HepG2 (cell line): Measurements from ENCODE around the gene CMTM4. TPM values are rescaled to one million over a fixed set of nuclear protein-coding genes. Genes with fewer than 3 reads are reported as not detected.

Experiments
- AKNA ChIP-seq: sonication (generic); formaldehyde crosslinking; IDR thresholded peaks from 2 replicates; pipeline ENCODE4 v1.4.0; 2020; ENCODE audit warnings: missing genetic modification reagents, borderline replicate concordance
- BRF2 ChIP-seq: sonication (generic); formaldehyde crosslinking; IDR thresholded peaks from 2 replicates; pipeline ENCODE4 v1.8.1; 2022; ENCODE audit warnings: mild to moderate bottlenecking, missing genetic modification reagents
- ELF1 ChIP-seq: sonication (generic); formaldehyde crosslinking; IDR thresholded peaks from 2 replicates; pipeline ENCODE4 v1.4.0; 2020; ENCODE audit warnings: missing genetic modification reagents
- GLMP ChIP-seq: sonication (generic); formaldehyde crosslinking; IDR thresholded peaks from 2 replicates; pipeline ENCODE4 v1.9.0; 2021; ENCODE audit warnings: missing genetic modification reagents, mild to moderate bottlenecking, borderline replicate concordance
- KLF12 ChIP-seq: sonication (generic); formaldehyde crosslinking; IDR thresholded peaks from 2 replicates; pipeline ENCODE4 v1.4.0; 2020; ENCODE audit warnings: missing genetic modification reagents, borderline replicate concordance
- LRRFIP1 ChIP-seq: sonication (generic); formaldehyde crosslinking; conservative IDR thresholded peaks from 2 replicates; pipeline ENCODE4 v1.4.0; 2020; ENCODE audit warnings: missing genetic modification reagents
- POLR2AphosphoS2 ChIP-seq: IDR thresholded peaks from 2 replicates; pipeline ENCODE4 v1.6.1; 2011; ENCODE audit warnings: low read depth, low read length, improper control_type of control experiment
- TCF12 ChIP-seq, 2 experiments: fragments of 450-650 bp in 1 of 2; sonication (generic) in 1 of 2; formaldehyde crosslinking in 1 of 2; IDR thresholded peaks; 2 replicates each; pipeline versions ENCODE4 v1.6.1 to v1.8.0; 2017 to 2022; ENCODE audit warnings: antibody characterized with exemption in 1 of 2, mild to moderate bottlenecking in 1 of 2, missing genetic modification reagents in 1 of 2, moderate library complexity in 1 of 2
- ZIK1 ChIP-seq: sonication (generic); formaldehyde crosslinking; IDR thresholded peaks from 2 replicates; pipeline ENCODE4 v1.5.0; 2020; ENCODE audit warnings: mild to moderate bottlenecking, low read depth, missing genetic modification reagents, borderline replicate concordance
- ZNF512B ChIP-seq: sonication (generic); formaldehyde crosslinking; IDR thresholded peaks from 2 replicates; pipeline ENCODE4 v1.5.1; 2020; ENCODE audit warnings: missing genetic modification reagents, mild to moderate bottlenecking, borderline replicate concordance
- ZNF7 ChIP-seq: IDR thresholded peaks from 2 replicates; pipeline ENCODE4 v1.6.1; 2016; ENCODE audit warnings: missing biosample characterization, missing genetic modification reagents
- ZUFSP ChIP-seq: sonication (generic); formaldehyde crosslinking; IDR thresholded peaks from 2 replicates; pipeline ENCODE4 v1.9.0; 2021; ENCODE audit warnings: missing genetic modification reagents, mild to moderate bottlenecking, borderline replicate concordance
- polyA plus RNA-seq, 8 experiments: library from polyadenylated mRNA; depleted of rRNA in 3 of 8; stranded (reverse) in 7 of 8; unstranded in 1 of 8; fragments of >200 nt; fragmentation: Illumina TruSeq in 4 of 8; extraction: Trizol in 4 of 8; gene quantifications; 2 replicates each; pipeline versions ENCODE4 v1.2.1 to v1.2.3, GENCODE V29; 2011 to 2016; ENCODE audit warnings: low read depth in 4 of 8, missing spikeins in 1 of 8, mixed read lengths in 1 of 8; ENCODE audit not compliant: insufficient read depth in 1 of 8
- total RNA-seq, 5 experiments: library from RNA; depleted of rRNA; stranded (reverse); fragments of >200 nt; fragmentation: Illumina TruSeq; extraction: Trizol; gene quantifications; 2 replicates each; pipeline ENCODE4 v1.2.3, GENCODE V29; 2016; ENCODE audit warnings: low read depth in 1 of 5

The CMTM4 gene
- total and polyA plus RNA-seq, 2 of the 13 experiments (the other 11 are each of a cell fraction or from before 2014, with no cell fraction given) = 32.0 to 36.3 TPM

GRCh38 chr16:66695935-66696668 lies 441 bp downstream of the CMTM4 start (continued):
- TF ChIP-seq AKNA (CRISPR knock-in tag) (no peak), GLMP (no peak), KLF12 (CRISPR knock-in tag) (no peak), ZNF512B (CRISPR knock-in tag) (no peak), ZUFSP (no peak), TCF12 (IDR thresholded peaks at IDR 0.05) (no peak), TCF12 (CRISPR knock-in tag; IDR thresholded peaks at IDR 0.05) (no peak), ZIK1 (CRISPR knock-in tag) (no peak), BRF2 (CRISPR knock-in tag) (no peak), LRRFIP1 (CRISPR knock-in tag) (no peak), ZNF7 (CRISPR knock-in tag) (no peak), ELF1 (CRISPR knock-in tag) (no peak), POLR2AphosphoS2 (no peak)
